HG03103 (cell line): ENCODE data around the gene DNPH1.
A peak's percentile ranks its signal among the peaks of the same experiment; 100 is the strongest.

ENCODE experiments used
- ATAC-seq: cut with Tn5 transposase; IDR thresholded peaks from one replicate; pipeline ENCODE4 v1.9.1; 2021; ENCODE audit warnings: low read depth; ENCODE audit not compliant: unreplicated experiment

Gene DNPH1

DNA sequence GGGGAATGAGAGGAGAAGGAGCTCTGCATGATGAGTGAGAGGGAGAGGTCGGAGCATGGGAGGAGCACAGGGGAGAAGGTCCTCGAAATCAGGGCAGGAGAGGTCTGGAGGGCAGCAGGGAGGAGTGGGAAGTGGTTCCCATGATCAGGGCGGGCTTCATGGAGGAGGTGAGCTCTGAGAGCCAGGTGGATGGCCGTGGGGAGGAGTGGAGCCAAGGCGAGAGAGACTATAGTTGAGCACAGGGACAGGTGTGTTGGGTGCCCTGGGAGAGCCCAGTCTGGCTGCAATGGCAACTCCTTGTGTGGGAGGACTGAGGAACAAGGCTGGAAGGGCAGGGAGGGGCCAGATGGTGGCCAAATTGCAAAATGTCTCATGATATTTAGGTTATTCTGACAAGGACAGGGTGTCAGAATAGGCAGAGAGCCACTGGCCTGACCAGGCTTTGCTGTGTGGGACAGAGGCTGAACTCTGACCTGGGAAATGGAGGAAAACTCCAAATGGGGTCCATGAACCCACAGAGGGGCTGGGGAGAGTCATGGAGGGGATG lies 35.4 kb upstream of the DNPH1 start:
- ATAC-seq: no peak

DNA sequence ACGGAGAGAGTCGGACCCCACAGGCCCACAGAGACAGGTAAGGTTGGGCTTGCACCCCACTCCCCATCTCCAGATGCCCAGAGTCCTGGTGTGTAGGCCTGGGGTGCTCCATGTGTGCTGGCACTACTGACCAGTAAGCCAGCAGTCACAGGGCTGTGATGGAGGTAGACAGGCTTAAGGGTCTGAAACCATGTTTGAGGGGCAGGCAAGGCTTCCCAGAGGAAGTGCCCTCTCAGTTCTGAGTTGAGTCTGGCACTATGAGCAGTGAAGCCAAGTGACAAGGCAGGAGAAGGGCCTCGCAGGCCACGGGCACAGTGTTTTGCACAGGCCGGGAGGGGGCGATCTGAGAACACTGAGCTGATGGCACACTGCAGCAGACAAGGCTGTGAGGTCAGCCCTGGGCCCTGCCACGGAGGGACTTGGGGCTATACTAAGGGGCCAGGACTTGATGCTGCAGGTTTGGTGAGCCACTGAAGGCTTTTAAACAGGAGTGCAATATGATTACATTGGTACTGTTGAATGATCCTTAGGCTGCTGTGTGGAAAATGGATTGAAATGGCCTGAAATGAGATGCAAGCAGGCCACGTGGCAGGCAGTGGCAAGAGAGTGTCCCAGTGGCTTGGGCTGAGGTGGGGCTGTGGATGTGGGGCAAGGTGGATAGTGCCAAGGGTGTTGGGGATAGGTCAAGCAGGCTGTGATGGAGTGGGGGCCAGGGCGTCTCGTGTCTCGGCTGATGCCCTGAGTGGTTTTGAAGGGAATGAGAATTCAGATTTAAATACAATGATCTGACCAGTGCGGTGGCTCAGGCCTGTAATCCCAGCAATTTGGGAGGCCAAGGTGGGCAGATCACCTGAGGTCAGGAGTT lies 34.3 kb upstream of the DNPH1 start:
- peak; percentile 65 for ATAC-seq

DNA sequence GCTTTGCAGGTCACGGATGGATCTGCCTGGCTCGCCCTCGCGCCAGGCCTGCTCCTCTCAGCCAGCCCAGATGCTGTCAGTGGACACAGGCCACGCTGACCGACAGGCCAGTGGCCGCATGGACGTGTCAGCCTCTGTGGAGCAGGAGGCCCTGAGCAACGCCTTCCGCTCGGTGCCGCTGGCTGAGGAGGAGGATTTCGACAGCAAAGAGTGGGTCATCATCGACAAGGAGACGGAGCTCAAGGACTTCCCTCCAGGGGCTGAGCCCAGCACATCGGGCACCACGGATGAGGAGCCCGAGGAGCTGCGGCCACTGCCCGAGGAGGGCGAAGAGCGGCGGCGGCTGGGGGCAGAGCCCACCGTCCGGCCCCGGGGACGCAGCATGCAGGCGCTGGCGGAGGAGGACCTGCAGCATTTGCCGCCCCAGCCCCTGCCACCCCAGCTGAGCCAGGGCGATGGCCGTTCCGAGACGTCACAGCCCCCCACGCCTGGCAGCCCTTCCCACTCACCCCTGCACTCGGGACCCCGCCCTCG lies 33.6 kb upstream of the DNPH1 start:
- ATAC-seq: no peak

DNA sequence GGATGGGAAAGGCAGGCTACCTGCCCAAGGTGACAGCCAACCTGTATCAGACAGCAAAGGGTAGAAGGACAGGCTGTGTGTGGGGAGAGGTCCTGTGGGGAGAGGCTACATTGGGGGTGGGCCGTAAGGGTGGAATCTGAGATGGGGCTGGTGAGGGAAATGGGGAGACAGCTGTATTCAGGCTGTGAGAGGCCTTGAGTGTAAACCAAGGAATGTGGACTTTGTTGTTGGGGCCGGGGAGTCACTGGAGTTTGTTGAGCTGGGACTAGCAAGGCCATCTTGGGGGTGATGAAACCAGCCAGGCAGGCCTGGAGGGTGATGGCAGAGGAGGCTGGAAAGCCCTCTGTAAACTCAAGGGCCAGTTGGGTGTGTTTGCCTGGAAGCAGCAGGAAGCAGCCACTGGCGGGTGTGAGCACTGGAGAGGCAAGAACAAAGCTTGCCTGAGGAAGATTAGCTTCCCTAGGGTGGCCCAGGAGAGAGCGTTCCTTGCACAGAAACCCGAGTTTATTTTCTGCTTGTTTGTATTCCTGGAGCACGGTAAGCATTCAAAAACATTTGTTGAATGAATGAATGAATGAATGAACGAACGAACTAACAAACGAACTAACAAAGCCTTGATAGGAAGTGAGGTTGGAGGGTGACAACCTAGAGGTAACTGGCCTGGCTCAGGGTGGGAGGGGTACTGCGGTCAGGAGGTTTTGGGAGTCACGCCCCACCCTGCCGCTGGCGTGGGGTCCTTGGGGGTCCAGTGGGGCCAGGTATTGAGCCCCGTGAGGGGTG lies 32.9 kb upstream of the DNPH1 start:
- ATAC-seq: no peak

DNA sequence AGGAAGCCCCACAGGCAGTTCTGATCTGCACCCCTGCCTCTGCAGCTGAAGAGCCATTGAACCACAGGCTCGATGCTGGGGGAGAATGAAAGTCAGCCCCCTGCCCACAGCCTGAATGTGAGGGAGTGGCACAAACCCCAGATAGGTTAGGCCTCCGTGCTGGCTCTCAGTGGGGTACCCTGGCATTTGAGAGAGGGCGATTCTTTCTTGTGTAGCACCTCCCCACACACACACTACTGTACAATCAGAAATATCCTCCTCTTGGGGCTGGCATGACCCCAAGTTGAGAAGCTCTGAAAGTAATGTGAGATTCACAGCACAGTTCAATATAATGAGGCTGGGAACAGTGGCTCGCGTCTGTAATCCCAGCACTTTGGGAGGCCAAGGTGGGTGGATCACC lies 31.9 kb upstream of the DNPH1 start:
- no peak for ATAC-seq

DNA sequence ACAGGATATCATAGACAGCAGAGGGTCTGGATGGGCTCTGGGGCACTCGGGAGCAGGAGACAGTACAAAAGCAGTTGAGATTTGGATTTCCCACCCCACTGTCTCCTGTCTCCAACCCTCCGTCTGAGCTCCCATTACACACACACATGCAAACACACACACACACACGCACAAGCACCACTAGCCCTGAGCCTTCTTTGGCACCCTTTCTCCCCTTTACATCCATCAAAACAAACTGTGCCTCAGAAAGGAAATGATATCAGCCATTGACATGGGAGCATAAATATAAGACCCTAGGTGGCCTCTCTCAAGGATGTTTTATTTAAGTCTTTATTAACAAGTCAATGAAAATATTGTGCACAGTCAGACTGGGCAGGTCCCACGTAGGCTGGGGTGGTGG lies 31.5 kb upstream of the DNPH1 start:
- no peak for ATAC-seq

DNA sequence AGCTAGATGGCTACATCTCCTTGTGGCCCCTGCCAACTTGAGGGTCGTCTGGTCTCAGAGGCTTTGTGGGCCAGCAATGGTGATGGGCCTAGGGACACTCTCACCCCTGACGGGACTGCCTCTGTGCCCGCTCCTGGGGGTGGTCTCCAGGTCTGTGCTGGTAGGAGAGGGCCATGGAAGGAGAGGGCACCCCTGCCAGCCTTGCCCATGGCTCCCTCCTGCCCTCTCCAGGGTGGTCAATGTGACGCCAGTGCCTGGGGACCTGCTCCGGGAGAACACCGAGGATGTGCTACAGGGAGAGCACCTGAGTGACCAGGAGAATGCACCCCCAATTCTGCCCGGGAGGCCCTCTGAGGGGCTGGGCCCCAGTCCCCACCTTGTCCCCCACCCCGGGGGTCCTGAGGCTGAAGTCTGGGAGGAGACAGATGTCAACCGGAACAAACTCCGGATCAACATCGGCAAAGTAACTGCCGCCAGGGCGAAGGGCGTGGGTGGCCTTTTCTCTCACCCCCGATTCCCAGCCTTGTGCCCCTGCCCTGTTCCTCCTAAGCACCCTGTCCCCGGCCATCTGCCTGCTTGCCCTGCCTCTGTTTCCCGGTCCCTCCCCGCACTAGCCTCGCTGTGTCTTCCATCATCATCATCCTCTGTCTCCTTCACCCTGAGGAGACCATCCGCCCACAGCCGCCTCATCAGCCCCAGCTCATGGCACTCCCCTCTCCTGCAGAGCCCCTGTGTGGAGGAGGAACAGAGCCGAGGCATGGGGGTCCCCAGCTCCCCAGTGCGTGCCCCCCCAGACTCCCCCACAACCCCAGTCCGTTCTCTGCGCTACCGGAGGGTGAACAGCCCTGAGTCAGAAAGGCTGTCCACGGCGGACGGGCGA lies 29.8 kb upstream of the DNPH1 start:
- ATAC-seq: no peak

DNA sequence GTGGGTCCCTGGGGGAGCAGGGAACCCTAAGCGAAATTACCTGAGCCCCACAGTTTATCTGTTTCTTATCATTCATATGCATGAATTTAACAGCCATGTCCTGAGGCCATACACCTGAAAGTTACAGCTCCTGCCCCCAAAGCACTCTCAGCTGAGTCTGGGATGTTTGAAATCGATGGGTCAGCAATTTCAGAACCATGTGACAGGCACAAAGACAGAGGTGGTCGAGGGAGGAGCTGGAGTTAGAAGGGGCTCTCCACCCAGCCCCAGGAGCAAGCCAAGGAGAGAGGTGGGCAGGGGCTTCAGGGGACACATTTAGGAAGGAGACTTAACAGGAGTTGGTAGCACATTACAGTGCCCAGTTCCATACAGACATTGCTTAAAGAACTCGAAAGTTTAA lies 28.9 kb upstream of the DNPH1 start:
- no peak for ATAC-seq

DNA sequence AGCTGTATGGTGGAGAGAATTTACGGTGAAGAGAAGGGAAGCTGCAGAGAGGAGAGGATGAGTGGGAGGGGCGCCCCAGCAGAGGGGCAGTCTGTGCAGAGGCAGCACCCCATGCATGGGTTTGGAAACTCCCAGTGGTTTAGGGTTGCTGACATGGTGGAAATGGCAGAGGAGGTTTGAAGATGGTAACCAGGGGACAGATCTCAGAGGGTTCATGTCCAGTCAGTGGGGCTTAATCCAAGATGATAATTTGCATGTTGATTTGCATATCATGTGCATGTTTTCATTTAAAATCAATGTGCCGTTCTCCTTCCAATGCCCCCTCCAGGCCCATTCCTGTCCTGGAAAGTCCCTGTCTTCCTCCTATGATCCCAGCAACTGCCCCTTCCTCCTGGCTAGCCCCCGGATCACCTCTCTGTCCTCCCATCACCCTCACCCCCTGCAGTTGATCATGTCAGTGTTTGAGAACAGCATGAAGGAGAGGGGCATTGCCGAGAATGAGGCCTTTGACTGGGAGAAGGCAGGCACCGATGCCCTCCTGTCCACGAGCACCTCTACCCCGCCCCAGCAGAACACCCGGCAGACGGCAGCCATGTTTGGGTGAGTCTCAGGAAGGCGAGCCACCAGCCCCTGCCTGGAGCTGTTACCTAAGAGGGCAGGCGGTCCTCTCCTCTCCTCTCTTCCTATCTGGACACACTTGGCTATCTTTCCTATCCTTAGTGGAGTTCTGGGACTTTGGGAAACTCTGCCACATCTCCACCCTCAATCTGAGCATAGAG lies 28.3 kb upstream of the DNPH1 start:
- no peak for ATAC-seq

DNA sequence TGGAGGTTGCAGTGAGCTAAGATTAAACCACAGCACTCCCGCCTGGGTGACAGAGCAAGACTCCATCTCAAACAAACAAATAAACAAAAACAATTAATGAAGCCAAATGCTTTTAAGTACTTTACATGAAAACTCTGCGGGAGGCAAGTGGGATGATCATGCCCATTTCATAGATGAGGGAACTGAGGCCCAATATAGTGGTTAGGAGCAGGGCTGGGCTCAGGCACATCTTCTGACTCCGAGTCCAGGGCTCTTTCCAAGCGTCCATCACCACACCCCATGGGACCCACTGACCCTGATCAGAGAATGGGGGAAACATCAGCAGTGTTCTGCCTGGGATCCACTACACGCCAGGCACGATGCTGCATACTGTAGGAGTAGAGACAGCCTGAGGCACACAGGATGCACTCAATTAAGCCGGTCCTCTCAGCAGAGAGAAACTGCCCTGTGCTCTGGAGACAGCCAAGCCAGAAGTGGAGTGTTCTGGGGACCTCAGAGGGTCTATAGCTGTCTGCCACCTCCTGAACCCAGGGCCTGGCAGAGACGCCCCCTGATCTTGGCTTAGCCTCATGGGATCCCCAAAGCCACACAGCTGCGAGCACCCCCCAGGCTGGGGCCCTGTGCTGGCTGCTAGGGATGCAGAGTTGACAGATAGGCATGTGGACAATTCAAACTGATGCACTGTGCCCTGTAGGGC lies 27.5 kb upstream of the DNPH1 start:
- ATAC-seq: no peak

DNA sequence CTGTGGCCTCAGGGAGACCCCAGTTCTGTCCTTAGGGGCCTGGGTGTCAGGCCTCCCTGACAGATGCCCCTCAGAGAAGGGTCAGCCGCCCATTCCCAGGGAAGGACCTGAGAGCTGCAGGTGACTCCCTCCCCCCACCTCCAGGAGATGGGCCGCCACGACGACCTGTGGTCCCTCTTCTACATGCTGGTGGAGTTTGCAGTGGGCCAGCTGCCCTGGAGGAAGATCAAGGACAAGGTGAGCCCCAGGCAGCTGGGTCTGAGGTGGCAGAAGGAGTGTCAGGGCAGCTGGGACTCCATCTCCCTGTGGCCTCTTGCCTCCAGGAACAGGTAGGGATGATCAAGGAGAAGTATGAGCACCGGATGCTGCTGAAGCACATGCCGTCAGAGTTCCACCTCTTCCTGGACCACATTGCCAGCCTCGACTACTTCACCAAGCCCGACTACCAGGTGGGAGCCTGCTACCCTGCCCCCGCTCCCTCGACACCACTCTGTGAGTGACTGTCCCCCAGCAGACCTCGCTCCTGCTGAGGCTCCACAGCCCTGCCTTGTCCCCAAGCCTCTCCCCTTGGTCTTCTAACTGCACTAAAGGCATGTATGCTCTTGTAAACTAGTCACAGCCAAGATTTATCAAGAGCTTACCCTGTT lies 26.2 kb upstream of the DNPH1 start:
- ATAC-seq: no peak

DNA sequence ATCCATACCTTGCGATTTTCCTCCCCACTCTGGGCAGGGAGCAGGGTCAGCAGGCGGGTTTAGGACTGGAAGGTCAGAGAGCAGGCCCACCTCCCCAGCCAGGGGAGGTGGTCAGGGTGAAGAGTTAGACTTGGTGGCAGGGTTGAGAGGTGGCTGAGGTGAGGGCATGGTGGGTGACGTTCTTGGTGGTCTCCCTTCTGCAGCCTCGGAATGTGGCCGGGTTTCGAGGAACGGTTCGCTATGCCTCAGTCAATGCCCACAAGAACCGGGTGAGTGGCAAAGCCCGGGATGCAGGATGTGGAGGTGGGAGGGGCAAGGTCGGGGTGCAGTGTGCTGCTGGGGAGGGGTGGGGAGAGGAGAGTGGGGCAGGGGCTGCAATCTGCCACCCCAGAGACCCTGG lies 25.6 kb upstream of the DNPH1 start:
- ATAC-seq: no peak

DNA sequence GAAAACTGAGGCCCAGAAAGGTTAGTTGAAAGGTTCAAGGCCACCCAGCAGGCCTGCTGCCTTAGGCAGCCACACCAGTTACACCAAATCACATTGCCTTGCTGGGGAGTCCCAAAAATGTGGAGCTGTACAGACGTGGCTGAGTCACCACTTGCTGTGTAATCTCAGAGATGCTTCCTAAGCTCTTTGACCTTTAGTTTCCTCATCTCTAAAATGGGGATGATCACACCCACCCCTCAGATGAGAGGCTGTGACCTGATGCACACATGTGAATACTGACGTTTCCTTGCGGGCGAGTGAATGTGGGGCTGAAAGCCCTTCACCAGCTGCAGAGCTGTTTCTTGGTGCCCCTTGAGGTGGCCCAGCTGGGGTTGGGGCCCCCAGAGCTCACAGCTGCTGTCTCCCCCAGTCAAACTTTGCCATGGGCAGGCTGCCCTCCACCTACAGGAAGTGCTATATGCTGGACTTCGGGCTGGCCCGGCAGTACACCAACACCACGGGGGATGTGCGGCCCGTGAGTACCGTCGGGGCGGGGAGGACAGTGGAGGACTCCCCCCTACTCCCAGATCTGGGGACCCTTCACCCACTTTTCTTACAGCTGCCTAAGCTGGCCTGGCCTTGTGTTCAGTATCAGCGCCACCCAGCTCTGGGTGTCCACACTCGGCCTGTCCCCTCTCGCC lies 25.0 kb upstream of the DNPH1 start:
- ATAC-seq: no peak

DNA sequence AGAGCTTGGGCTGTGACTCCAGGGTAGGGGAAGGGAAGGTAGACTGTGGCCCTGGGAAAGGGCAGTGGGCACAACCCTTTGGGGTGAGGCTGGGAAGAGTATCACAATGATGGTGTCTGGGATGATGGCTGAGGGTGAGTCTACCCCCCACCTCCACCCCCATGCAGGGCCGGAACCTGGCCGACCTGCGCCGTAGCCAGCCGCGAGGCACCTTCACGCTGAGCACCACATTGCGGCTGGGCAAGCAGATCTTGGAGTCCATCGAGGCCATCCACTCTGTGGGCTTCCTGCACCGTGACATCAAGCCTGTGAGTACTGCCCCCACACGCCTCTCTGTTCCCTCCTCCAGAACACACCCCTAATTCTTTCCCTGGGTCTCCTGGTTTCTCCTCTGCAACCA lies 24.1 kb upstream of the DNPH1 start:
- ATAC-seq: no peak

DNA sequence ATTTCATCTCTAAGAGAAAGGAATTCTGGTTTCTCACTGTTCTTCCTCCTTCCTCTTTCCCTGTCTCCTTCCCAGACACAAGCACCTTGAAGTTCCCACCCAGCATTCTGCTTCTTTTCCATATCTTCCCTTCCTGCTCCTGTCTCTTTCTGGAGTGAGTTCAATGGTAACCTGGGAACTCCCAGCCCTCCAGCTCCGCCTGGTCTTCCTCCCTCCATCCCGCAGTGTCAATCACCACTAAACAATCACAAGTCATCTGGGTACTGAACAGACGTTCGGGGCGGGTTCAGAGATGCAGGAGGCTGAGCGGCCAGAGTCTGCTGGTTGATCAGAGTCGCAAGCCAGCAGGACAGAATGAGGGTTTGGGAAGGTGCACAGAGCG lies 21.7 kb upstream of the DNPH1 start:
- ATAC-seq: no peak

DNA sequence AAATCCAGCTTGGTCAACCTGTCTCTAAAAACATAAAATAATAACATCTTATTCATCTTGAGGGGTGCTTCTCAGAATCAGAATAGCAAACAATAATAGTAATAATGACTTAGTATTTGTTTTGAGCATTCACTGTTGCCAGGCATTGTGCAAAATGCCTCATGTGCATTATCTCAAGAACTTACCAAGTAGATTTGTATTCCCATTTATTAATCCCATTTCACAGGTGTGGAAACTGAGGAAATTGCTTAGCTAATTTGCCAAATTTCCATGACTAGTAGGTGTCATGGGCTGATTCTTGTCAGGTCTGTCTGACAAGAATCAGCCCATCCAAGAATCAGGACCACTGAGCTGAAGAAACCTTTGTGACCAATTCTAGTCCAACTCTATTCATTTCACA lies 19.5 kb upstream of the DNPH1 start:
- ATAC-seq: no peak

DNA sequence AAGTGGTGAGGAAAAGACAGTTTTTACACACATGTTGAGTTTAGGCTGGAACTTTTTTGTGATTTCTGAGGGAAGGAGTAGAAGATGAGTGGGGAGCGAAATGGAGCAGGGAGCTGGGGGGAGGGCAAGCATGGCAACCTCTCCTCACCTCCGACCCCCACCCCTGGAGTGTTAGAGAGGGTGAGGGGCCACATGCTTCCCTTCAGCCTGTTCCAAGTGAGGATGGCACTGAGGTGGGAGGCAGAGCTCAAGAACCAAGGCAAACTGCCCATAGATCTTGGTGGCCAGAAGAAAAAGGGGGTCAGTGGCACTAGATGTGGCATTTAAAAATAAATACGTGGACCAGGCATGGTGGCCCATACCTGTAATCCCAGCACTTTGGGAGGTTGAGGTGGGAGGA lies 18.8 kb upstream of the DNPH1 start:
- ATAC-seq: no peak
